Measurements from ENCODE around the gene UACA.

DNA sequence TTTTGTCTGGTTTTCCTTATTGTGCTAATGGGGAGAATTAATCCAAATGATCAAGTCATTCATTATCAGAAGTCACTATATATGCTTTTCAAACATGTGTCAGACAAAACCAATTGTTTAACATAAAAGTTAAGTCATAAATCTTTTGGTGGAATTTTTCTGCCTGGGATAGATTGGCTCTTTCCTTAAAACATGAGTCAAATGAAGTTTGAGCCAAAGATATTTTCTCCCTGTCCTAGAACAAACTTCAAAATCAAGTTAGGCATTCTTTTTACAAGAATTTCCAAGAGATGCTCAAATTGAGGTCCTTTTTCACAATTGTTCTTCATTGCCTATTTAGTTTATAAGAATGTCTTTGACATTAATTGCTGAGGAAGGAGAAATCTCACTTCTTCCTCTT lies 138.3 kb downstream of the UACA start:
- no peak for TF ChIP-seq CTCF (IDR thresholded peaks at IDR 0.05; ENCODE audit: extremely low read depth in 1 of 2, insufficient read depth in 1 of 2, low read depth in 1 of 2, low read length in 2 of 2)
- TF ChIP-seq, protein P1, sequence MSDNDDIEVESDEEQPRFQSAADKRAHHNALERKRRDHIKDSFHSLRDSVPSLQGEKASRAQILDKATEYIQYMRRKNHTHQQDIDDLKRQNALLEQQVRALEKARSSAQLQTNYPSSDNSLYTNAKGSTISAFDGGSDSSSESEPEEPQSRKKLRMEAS (IDR thresholded peaks at IDR 0.05; ENCODE audit: insufficient read depth, insufficient read length), result no peak
- no peak for TF ChIP-seq POLR2A (IDR thresholded peaks at IDR 0.05; ENCODE audit: low read depth, low read length)
- TF ChIP-seq FOS (IDR thresholded peaks at IDR 0.05; ENCODE audit: borderline replicate concordance, insufficient read depth, low read length), result no peak
- TF ChIP-seq EZH2 (IDR thresholded peaks at IDR 0.05; ENCODE audit: borderline replicate concordance, low read depth, low read length, severe bottlenecking), result no peak
- no peak for TF ChIP-seq POLR2AphosphoS5 (IDR thresholded peaks at IDR 0.05; ENCODE audit: insufficient read depth, low read depth, low read length)
